ENCODE results near the gene LSM4. TPM values are rescaled to one million over a fixed set of nuclear protein-coding genes. Genes with fewer than 3 reads are reported as not detected.

The LSM4 gene
- total RNA-seq, 1 donor from 2014 or later: 119 TPM

DNA sequence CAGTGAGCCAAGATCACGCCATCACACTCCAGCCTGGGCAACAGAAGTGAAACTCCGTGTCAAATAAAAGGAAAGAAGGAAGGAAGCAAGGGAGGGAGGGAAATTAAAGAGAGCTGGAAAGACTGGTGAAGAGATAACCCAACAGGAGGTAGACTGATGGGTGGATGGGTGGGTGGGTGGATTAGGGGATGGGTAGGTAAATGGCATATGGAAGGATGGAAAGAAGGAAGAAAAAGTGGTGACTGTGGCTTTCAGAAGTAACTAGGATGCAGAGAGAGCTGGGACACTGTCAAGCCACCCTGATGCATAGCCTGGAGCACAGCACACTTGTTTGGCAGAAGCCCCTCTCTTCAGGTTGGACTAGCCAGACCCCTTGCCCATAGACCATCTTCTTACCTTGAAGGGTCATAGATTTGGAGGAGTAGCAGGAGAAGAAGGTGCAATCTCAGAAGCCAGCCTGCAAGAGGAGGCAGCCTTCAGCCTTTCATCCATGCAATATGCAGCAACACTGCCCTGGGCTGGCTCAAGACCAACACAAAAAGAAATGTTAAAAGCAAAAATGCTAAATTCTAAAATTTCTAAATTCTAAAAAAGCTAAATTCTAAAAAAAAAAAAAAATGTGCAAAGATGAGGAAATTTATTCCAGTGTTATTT lies 53.7 kb downstream of the LSM4 start:
- Histone ChIP-seq H3K9me3 (ENCODE audit: control insufficient read depth in 3 of 3, low read length in 3 of 3) (no peaks in the 10 kb centered on the region), H3K27me3 (ENCODE audit: control insufficient read depth in 3 of 3, insufficient read depth in 3 of 3, low read length in 3 of 3) (no peaks in the 10 kb centered on the region), H3K9ac (ENCODE audit: low read depth in 1 of 3, low read length in 3 of 3) (no peak overlapping the region), H3K4me1 (ENCODE audit: control insufficient read depth in 3 of 3, insufficient read depth in 3 of 3, low read length in 3 of 3) (peaks cover under 1 to 18% (median 13%) of the 10 kb centered on the region in 3 donors), H3K4me3 (ENCODE audit: low read length in 3 of 3) (no peak overlapping the region), H3K27ac (ENCODE audit: low read depth, low read length) (no peak overlapping the region), H3K36me3 (ENCODE audit: control insufficient read depth in 3 of 3, insufficient read depth in 3 of 3, low read length in 3 of 3) (peaks cover 14 to 32% (median 24%) of the 10 kb centered on the region in 3 donors)

- Histone ChIP-seq H3K9me3 (ENCODE audit: control insufficient read depth in 3 of 3, low read length in 3 of 3) (no peaks in the 10 kb centered on the region), H3K36me3 (ENCODE audit: control insufficient read depth in 3 of 3, insufficient read depth in 3 of 3, low read length in 3 of 3) (peaks cover 14 to 34% (median 31%) of the 10 kb centered on the region in 3 donors), H3K4me1 (ENCODE audit: control insufficient read depth in 3 of 3, insufficient read depth in 3 of 3, low read length in 3 of 3) (peaks cover 0 to 11% (median 7%) of the 10 kb centered on the region in 3 donors), H3K27me3 (ENCODE audit: control insufficient read depth in 3 of 3, insufficient read depth in 3 of 3, low read length in 3 of 3) (no peaks in the 10 kb centered on the region), H3K27ac (ENCODE audit: low read depth, low read length) (no peak overlapping the region), H3K9ac (ENCODE audit: low read depth in 1 of 3, low read length in 3 of 3) (no peak overlapping the region), H3K4me3 (ENCODE audit: low read length in 3 of 3) (no peak overlapping the region)
Measured at GRCh38 chr19:18266771-18267686, 55.8 kb downstream of the LSM4 start.

GRCh38 chr19:18265582-18265981 lies 57.3 kb downstream of the LSM4 start:
- Histone ChIP-seq H3K36me3 (ENCODE audit: control insufficient read depth in 3 of 3, insufficient read depth in 3 of 3, low read length in 3 of 3) (peaks cover 14 to 34% (median 31%) of the 10 kb centered on the region in 3 donors), H3K27me3 (ENCODE audit: control insufficient read depth in 3 of 3, insufficient read depth in 3 of 3, low read length in 3 of 3) (no peaks in the 10 kb centered on the region), H3K27ac (ENCODE audit: low read depth, low read length) (no peak overlapping the region), H3K9ac (ENCODE audit: low read depth in 1 of 3, low read length in 3 of 3) (no peak overlapping the region), H3K4me1 (ENCODE audit: control insufficient read depth in 3 of 3, insufficient read depth in 3 of 3, low read length in 3 of 3) (peaks cover 0 to 11% (median 7%) of the 10 kb centered on the region in 3 donors), H3K4me3 (ENCODE audit: low read length in 3 of 3) (no peak overlapping the region), H3K9me3 (ENCODE audit: control insufficient read depth in 3 of 3, low read length in 3 of 3) (no peaks in the 10 kb centered on the region)

GRCh38 chr19:18264971-18265540 lies 57.8 kb downstream of the LSM4 start:
- Histone ChIP-seq H3K4me1 (ENCODE audit: control insufficient read depth in 3 of 3, insufficient read depth in 3 of 3, low read length in 3 of 3) (peaks cover 0 to 11% (median 7%) of the 10 kb centered on the region in 3 donors), H3K27ac (ENCODE audit: low read depth, low read length) (no peak overlapping the region), H3K9me3 (ENCODE audit: control insufficient read depth in 3 of 3, low read length in 3 of 3) (no peaks in the 10 kb centered on the region), H3K36me3 (ENCODE audit: control insufficient read depth in 3 of 3, insufficient read depth in 3 of 3, low read length in 3 of 3) (peaks cover 14 to 34% (median 31%) of the 10 kb centered on the region in 3 donors), H3K9ac (ENCODE audit: low read depth in 1 of 3, low read length in 3 of 3) (peak overlapping the region in 1 of 3 donors; percentile 45), H3K27me3 (ENCODE audit: control insufficient read depth in 3 of 3, insufficient read depth in 3 of 3, low read length in 3 of 3) (no peaks in the 10 kb centered on the region), H3K4me3 (ENCODE audit: low read length in 3 of 3) (no peak overlapping the region)

GRCh38 chr19:18264137-18264854 lies 58.6 kb downstream of the LSM4 start:
- H3K27me3 ChIP-seq (ENCODE audit: control insufficient read depth in 3 of 3, insufficient read depth in 3 of 3, low read length in 3 of 3): no peaks in the 10 kb centered on the region
- H3K4me3 ChIP-seq (ENCODE audit: low read length in 3 of 3): peak overlapping the region in 1 of 3 donors; percentile 13
- peaks cover 0 to 11% (median 7%) of the 10 kb centered on the region in 3 donors for H3K4me1 ChIP-seq (ENCODE audit: control insufficient read depth in 3 of 3, insufficient read depth in 3 of 3, low read length in 3 of 3)
- H3K27ac ChIP-seq (ENCODE audit: low read depth, low read length): no peak overlapping the region
- peaks cover 14 to 33% (median 31%) of the 10 kb centered on the region in 3 donors for H3K36me3 ChIP-seq (ENCODE audit: control insufficient read depth in 3 of 3, insufficient read depth in 3 of 3, low read length in 3 of 3)
- no peaks in the 10 kb centered on the region for H3K9me3 ChIP-seq (ENCODE audit: control insufficient read depth in 3 of 3, low read length in 3 of 3)
- H3K9ac ChIP-seq (ENCODE audit: low read depth in 1 of 3, low read length in 3 of 3): peak overlapping the region in 1 of 3 donors; percentile 45

- Histone ChIP-seq H3K9ac (ENCODE audit: low read depth in 1 of 3, low read length in 3 of 3) (no peak overlapping the region), H3K4me1 (ENCODE audit: control insufficient read depth in 3 of 3, insufficient read depth in 3 of 3, low read length in 3 of 3) (peaks cover 0 to 11% (median 7%) of the 10 kb centered on the region in 3 donors), H3K27ac (ENCODE audit: low read depth, low read length) (no peak overlapping the region), H3K4me3 (ENCODE audit: low read length in 3 of 3) (no peak overlapping the region), H3K27me3 (ENCODE audit: control insufficient read depth in 3 of 3, insufficient read depth in 3 of 3, low read length in 3 of 3) (no peaks in the 10 kb centered on the region), H3K9me3 (ENCODE audit: control insufficient read depth in 3 of 3, low read length in 3 of 3) (no peaks in the 10 kb centered on the region), H3K36me3 (ENCODE audit: control insufficient read depth in 3 of 3, insufficient read depth in 3 of 3, low read length in 3 of 3) (peaks cover 14 to 31% (median 31%) of the 10 kb centered on the region in 3 donors)
Measured at GRCh38 chr19:18263324-18264136, 59.3 kb downstream of the LSM4 start.

DNA sequence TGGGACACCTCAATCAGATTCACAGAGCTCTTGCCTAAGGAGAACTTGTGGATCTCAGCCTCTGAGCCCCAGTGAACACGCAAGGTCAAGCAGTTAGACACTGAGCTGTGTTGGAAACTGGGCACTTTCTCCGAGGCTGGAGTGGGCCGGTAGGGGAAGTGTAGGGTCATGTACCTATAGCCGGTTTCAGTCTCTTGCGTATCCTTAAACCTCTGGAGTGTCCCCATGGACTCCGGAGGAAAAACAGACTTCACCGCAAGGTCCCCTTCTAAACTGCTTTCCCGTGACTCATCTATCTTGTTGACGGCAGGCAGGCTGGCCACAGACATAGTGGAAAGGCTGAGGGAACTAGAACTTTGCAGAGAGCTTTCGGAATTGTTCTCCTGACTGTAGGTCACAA lies 60.0 kb downstream of the LSM4 start:
- H3K9ac ChIP-seq (ENCODE audit: low read depth in 1 of 3, low read length in 3 of 3): no peak overlapping the region
- H3K9me3 ChIP-seq (ENCODE audit: control insufficient read depth in 3 of 3, low read length in 3 of 3): no peaks in the 10 kb centered on the region
- no peak overlapping the region for H3K27ac ChIP-seq (ENCODE audit: low read depth, low read length)
- peaks cover 14 to 31% (median 26%) of the 10 kb centered on the region in 3 donors for H3K36me3 ChIP-seq (ENCODE audit: control insufficient read depth in 3 of 3, insufficient read depth in 3 of 3, low read length in 3 of 3)
- peaks cover 0 to 11% (median 7%) of the 10 kb centered on the region in 3 donors for H3K4me1 ChIP-seq (ENCODE audit: control insufficient read depth in 3 of 3, insufficient read depth in 3 of 3, low read length in 3 of 3)
- H3K4me3 ChIP-seq (ENCODE audit: low read length in 3 of 3): no peak overlapping the region
- no peaks in the 10 kb centered on the region for H3K27me3 ChIP-seq (ENCODE audit: control insufficient read depth in 3 of 3, insufficient read depth in 3 of 3, low read length in 3 of 3)

DNA sequence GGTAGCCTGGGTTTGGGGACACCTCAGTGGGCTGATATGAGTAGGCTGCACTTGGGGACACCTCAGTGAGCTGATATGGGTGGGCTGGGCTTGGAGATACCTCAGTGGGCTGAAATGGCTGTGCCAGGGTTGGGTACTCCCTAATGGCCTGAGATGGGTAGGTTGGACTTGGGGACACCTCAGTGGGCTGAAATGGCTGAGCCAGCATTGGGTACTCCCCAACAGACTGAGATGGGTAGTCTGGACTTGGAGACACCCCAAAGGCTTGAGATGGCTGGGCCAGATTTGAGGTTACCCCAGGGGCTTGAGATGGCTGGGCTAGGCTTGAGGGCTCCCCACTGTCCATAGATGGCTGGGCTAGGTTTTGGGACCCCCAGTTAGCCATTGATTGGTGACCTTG lies 60.7 kb downstream of the LSM4 start:
- H3K27me3 ChIP-seq (ENCODE audit: control insufficient read depth in 3 of 3, insufficient read depth in 3 of 3, low read length in 3 of 3): no peaks in the 10 kb centered on the region
- no peak overlapping the region for H3K27ac ChIP-seq (ENCODE audit: low read depth, low read length)
- H3K4me3 ChIP-seq (ENCODE audit: low read length in 3 of 3): no peak overlapping the region
- no peaks in the 10 kb centered on the region for H3K9me3 ChIP-seq (ENCODE audit: control insufficient read depth in 3 of 3, low read length in 3 of 3)
- H3K9ac ChIP-seq (ENCODE audit: low read depth in 1 of 3, low read length in 3 of 3): no peak overlapping the region
- H3K36me3 ChIP-seq (ENCODE audit: control insufficient read depth in 3 of 3, insufficient read depth in 3 of 3, low read length in 3 of 3): peaks cover 11 to 28% (median 25%) of the 10 kb centered on the region in 3 donors
- H3K4me1 ChIP-seq (ENCODE audit: control insufficient read depth in 3 of 3, insufficient read depth in 3 of 3, low read length in 3 of 3): peaks cover 0 to 15% (median 7%) of the 10 kb centered on the region in 3 donors

DNA sequence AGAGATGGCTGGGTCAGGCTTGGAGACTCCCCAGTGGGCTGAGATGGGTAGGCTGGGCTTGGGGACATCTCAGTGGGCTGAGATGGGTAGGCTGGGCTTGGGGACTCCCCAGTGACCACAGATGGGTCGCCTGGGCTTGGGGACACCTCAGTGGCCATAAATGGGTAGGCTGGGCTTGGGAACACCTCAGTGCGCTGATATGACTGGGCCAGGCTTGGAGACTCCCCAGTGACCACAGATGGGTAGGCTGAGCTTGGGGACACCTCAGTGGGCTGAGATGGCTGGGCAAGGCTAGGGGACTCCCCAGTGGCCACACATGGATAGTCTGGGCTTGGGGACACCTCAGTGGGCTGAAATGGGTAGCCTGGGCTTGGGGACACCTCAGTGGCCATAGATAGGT lies 61.4 kb downstream of the LSM4 start:
- H3K4me1 ChIP-seq (ENCODE audit: control insufficient read depth in 3 of 3, insufficient read depth in 3 of 3, low read length in 3 of 3): peaks cover 0 to 16% (median 7%) of the 10 kb centered on the region in 3 donors
- H3K9me3 ChIP-seq (ENCODE audit: control insufficient read depth in 3 of 3, low read length in 3 of 3): no peaks in the 10 kb centered on the region
- H3K27me3 ChIP-seq (ENCODE audit: control insufficient read depth in 3 of 3, insufficient read depth in 3 of 3, low read length in 3 of 3): no peaks in the 10 kb centered on the region
- H3K27ac ChIP-seq (ENCODE audit: low read depth, low read length): no peak overlapping the region
- H3K36me3 ChIP-seq (ENCODE audit: control insufficient read depth in 3 of 3, insufficient read depth in 3 of 3, low read length in 3 of 3): peaks cover 4 to 21% (median 18%) of the 10 kb centered on the region in 3 donors
- no peak overlapping the region for H3K4me3 ChIP-seq (ENCODE audit: low read length in 3 of 3)
- H3K9ac ChIP-seq (ENCODE audit: low read depth in 1 of 3, low read length in 3 of 3): no peak overlapping the region

All from skeletal muscle tissue (tissue), 4 donors.